ENCODE measurements around the gene SLX9.

The SLX9 gene

GRCh38 chr21:44950351-44950750 is 10.5 kb downstream of the SLX9 start:
- TF ChIP-seq GABPA (IDR thresholded peaks at IDR 0.05; ENCODE audit: low read depth), result no peak
- no peak for TF ChIP-seq POLR2AphosphoS5 (IDR thresholded peaks at IDR 0.05; ENCODE audit: low read depth)
- no peak for TF ChIP-seq CTCF (IDR thresholded peaks at IDR 0.05; ENCODE audit: insufficient read depth, low read length)
- no peak for TF ChIP-seq SPI1 (IDR thresholded peaks at IDR 0.05; ENCODE audit: borderline replicate concordance, low read depth)
- no peak overlapping the region for H3K27ac ChIP-seq (replicated peaks)
- H3K4me3 ChIP-seq (replicated peaks; ENCODE audit: insufficient read depth, low read length), result no peak overlapping the region
- DNase-seq (ENCODE audit: low read depth in 1 of 2, low spot score in 1 of 2), result no peak
- no peaks in the 10 kb centered on the region for H3K27me3 ChIP-seq (ENCODE audit: insufficient read depth, poor library complexity, severe bottlenecking)

GRCh38 chr21:44951186-44951915 is 11.5 kb downstream of the SLX9 start:
- TF ChIP-seq GABPA (IDR thresholded peaks at IDR 0.05; ENCODE audit: low read depth) (no peak), CTCF (IDR thresholded peaks at IDR 0.05; ENCODE audit: insufficient read depth, low read length) (no peak), SPI1 (IDR thresholded peaks at IDR 0.05; ENCODE audit: borderline replicate concordance, low read depth) (no peak), POLR2AphosphoS5 (IDR thresholded peaks at IDR 0.05; ENCODE audit: low read depth) (no peak), REST (IDR thresholded peaks at IDR 0.05; ENCODE audit: insufficient replicate concordance, low read depth) (no peak)
- no peaks in the 10 kb centered on the region for H3K27me3 ChIP-seq (ENCODE audit: insufficient read depth, poor library complexity, severe bottlenecking)
- H3K27ac ChIP-seq (replicated peaks), result no peak overlapping the region
- H3K4me3 ChIP-seq (replicated peaks; ENCODE audit: insufficient read depth, low read length), result no peak overlapping the region
- no peak for DNase-seq (ENCODE audit: low read depth in 1 of 2, low spot score in 1 of 2)

- H3K27ac ChIP-seq (replicated peaks), result no peak overlapping the region
- no peak for DNase-seq (ENCODE audit: low read depth in 1 of 2, low spot score in 1 of 2)
- TF ChIP-seq REST (IDR thresholded peaks at IDR 0.05; ENCODE audit: insufficient replicate concordance, low read depth) (no peak), GABPA (IDR thresholded peaks at IDR 0.05; ENCODE audit: low read depth) (no peak), SPI1 (IDR thresholded peaks at IDR 0.05; ENCODE audit: borderline replicate concordance, low read depth) (no peak), CTCF (IDR thresholded peaks at IDR 0.05; ENCODE audit: insufficient read depth, low read length) (no peak), POLR2AphosphoS5 (IDR thresholded peaks at IDR 0.05; ENCODE audit: low read depth) (no peak)
- H3K27me3 ChIP-seq (ENCODE audit: insufficient read depth, poor library complexity, severe bottlenecking), result no peaks in the 10 kb centered on the region
- no peak overlapping the region for H3K4me3 ChIP-seq (replicated peaks; ENCODE audit: insufficient read depth, low read length)
These were observed 12.5 kb downstream of the SLX9 start for GRCh38 chr21:44952116-44952928.

Measured in HL-60 (cell line).